Left lung (tissue), 10 donors: ENCODE results near the gene CAPZA3. TPM values are rescaled to one million over a fixed set of nuclear protein-coding genes. Genes with fewer than 3 reads are reported as not detected.

Experiments used
- ATAC-seq: fragments of 200-7000 bp; cut with Tn5 transposase; one replicate; pipeline ENCODE4 v1.9.1; 2020; ENCODE audit warnings: moderate library complexity
- DNase-seq, 4 donors: peaks; one replicate each; pipeline ENCODE4 v3.0.0-alpha.2; 2013 to 2020
- H3K27ac ChIP-seq, 2 donors: fragments of 200-600 bp; sonication (generic) in 1 of 2; one replicate each; pipeline versions ENCODE4 v1.5.0 to v1.8.0; 2020 to 2021
- H3K27me3 ChIP-seq, 2 donors: fragments of 200-600 bp; sonication (generic) in 1 of 2; one replicate each; pipeline versions ENCODE4 v1.5.0 to v1.8.0; 2020 to 2021
- H3K36me3 ChIP-seq, 2 donors: fragments of 200-600 bp; sonication (generic) in 1 of 2; one replicate each; pipeline versions ENCODE4 v1.5.0 to v1.8.0; 2020 to 2021
- H3K4me1 ChIP-seq, 2 donors: fragments of 200-600 bp; one replicate each; pipeline ENCODE4 v1.8.0; 2021
- H3K4me3 ChIP-seq, 2 donors: fragments of 200-600 bp; sonication (generic) in 1 of 2; one replicate each; pipeline versions ENCODE4 v1.5.0 to v1.8.0; 2020 to 2021; ENCODE audit warnings: mild to moderate bottlenecking in 1 of 2
- H3K9me3 ChIP-seq, 2 donors: fragments of 200-600 bp; sonication (generic) in 1 of 2; one replicate each; pipeline versions ENCODE4 v1.5.0 to v1.8.0; 2020 to 2021
- intact Hi-C, 2 donors: fragments of 100-400 bp; cut with DNase I; formaldehyde crosslinking; loops; one replicate each; pipeline versions ENCODE4 v1.11.2 to v1.14.2; 2022
- polyA plus RNA-seq, 6 donors: library from polyadenylated mRNA; unstranded; fragments of 120-200 nt; gene quantifications; one replicate each; pipeline ENCODE4 v1.2.1, GENCODE V29; 2013; ENCODE audit not compliant: insufficient read length in 6 of 6
- total RNA-seq, 2 donors: library from RNA; stranded (reverse); fragmentation: NEBNext Ultra II Directional; extraction: Animal tissue kit (Norgen Biotek cat#: 25700); gene quantifications; one replicate each; pipeline ENCODE4 v1.2.1, GENCODE V29; 2021
- TF ChIP-seq, protein P1 (sequence below), 2 donors: fragments of 200-600 bp; sonication (generic) in 1 of 2; IDR thresholded peaks; one replicate each; pipeline versions ENCODE4 v1.5.0 to v1.8.0; 2021; ENCODE audit warnings: antibody characterized with exemption in 2 of 2
- donor health status: DM: no; HTN: yes; CAD: no.
- donor health status: DM: no; HTN: no; CAD: no.

CAPZA3 gene
- total and polyA plus RNA-seq, 8 donors = 0.46 to 2.1 (median 1.3) TPM; not detected in 2

DNA sequence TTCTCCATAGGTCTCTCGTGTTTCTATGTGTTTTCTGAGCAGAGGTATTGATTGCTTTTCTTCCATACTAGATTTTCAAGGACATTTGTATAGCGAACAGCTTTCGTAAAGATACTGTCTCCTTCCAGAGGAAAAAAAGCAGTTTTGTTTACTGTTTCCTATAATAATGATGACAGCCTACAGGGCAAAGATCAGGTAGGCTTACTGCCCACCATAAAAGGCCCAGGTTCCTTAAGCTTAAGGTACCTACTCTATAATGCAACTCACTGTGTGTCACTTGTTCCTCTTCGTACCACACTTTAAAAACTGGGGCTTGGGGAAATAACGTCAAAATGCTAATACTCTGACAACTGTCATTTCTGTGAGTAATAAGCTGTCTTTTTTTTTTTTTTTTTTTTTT is 6.8 kb upstream of the CAPZA3 start:
- no peak overlapping the region for H3K27ac ChIP-seq
- ATAC-seq (no peak), DNase-seq (no peak)
- peaks cover 0 to 18% of the 10 kb centered on the region in 2 donors for H3K9me3 ChIP-seq
- no peak overlapping the region for H3K4me3 ChIP-seq
- TF ChIP-seq, protein P1, sequence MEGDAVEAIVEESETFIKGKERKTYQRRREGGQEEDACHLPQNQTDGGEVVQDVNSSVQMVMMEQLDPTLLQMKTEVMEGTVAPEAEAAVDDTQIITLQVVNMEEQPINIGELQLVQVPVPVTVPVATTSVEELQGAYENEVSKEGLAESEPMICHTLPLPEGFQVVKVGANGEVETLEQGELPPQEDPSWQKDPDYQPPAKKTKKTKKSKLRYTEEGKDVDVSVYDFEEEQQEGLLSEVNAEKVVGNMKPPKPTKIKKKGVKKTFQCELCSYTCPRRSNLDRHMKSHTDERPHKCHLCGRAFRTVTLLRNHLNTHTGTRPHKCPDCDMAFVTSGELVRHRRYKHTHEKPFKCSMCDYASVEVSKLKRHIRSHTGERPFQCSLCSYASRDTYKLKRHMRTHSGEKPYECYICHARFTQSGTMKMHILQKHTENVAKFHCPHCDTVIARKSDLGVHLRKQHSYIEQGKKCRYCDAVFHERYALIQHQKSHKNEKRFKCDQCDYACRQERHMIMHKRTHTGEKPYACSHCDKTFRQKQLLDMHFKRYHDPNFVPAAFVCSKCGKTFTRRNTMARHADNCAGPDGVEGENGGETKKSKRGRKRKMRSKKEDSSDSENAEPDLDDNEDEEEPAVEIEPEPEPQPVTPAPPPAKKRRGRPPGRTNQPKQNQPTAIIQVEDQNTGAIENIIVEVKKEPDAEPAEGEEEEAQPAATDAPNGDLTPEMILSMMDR (IDR thresholded peaks at IDR 0.05) = no peak
- no peaks in the 10 kb centered on the region for H3K27me3 ChIP-seq
- intact Hi-C loops = no loop called here
- no peaks in the 10 kb centered on the region for H3K36me3 ChIP-seq
- H3K4me1 ChIP-seq = no peaks in the 10 kb centered on the region

DNA sequence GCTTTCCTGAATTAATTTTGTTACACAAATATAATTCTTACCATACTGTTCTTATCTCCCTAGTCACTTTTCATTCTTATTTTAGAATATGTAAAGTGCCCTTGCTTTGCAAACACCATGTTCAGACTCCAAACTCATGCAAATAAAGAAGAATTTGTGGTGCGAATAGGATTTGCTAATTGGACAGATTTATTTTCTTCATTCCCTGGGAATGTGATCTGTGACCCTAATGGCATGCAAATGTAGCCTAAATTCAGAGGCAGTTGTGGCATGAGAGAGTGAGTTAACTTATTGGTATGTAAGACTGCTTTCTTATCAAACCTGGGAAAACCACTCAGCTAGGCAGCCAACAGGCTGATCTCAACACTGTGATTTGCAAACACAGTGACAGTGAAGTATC is 10.0 kb downstream of the CAPZA3 start:
- no peaks in the 10 kb centered on the region for H3K4me1 ChIP-seq
- intact Hi-C loops = no loop called here
- TF ChIP-seq, protein P1 (IDR thresholded peaks at IDR 0.05) = no peak
- H3K9me3 ChIP-seq = no peaks in the 10 kb centered on the region
- H3K27me3 ChIP-seq = no peaks in the 10 kb centered on the region
- no peak overlapping the region for H3K27ac ChIP-seq
- H3K36me3 ChIP-seq = no peaks in the 10 kb centered on the region
- DNase-seq (no peak), ATAC-seq (peak; percentile 83)
- H3K4me3 ChIP-seq = no peak overlapping the region

DNA sequence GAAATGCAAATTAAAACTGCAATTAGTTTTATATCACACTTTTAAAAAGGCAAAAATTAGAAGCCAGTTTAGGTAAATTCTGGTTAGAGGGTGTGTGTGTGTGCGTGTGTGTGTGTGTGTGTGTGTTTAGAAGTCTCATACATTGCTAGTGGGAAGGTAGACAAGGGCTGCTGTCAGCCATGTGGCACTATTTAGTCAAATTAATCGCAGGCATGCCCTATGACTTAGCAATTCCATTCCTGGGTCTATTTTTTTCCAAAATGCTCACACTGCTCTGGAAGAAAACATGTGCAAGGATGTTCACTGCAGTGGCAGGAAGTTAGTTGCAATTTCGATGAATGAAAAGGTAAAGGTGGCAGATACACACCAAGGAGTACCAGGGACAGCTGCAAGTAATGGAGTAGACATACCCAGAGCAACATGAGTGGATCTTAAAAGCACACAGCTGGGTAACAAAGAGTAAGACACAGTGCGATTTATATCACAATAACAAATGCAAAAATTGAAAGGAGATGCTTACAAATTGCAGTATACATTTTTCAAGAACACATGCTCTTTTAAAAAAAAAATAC is 11.6 kb downstream of the CAPZA3 start:
- Histone ChIP-seq H3K4me3 (no peak overlapping the region), H3K27ac (no peak overlapping the region), H3K4me1 (no peaks in the 10 kb centered on the region), H3K27me3 (no peaks in the 10 kb centered on the region), H3K9me3 (no peaks in the 10 kb centered on the region), H3K36me3 (no peaks in the 10 kb centered on the region)
- TF ChIP-seq, protein P1 (IDR thresholded peaks at IDR 0.05) = no peak
- DNase-seq = no peak
- intact Hi-C loops = no loop called here
- no peak for ATAC-seq

DNA sequence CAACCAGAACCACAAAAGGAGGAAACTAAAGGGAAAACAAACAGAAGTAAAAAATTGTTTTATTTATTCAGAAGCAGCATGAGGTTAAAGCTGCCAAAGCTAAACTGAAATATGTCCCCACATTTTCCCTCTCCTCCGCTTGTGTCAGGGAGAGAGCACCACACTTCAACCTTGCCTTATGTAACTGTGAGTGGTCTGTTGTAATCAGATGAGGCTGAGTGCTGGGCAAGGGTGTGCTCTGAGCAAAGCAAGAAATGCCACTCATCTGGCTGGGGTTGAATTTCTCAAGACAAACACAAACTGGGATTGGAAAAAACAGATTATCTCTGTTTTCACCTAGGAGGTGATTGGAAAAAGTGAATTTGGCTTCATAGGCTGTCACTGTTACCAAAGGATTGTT is 12.2 kb downstream of the CAPZA3 start:
- ATAC-seq (peak; percentile 84), DNase-seq (no peak)
- H3K36me3 ChIP-seq = no peaks in the 10 kb centered on the region
- no peaks in the 10 kb centered on the region for H3K27me3 ChIP-seq
- H3K4me3 ChIP-seq = no peak overlapping the region
- no peaks in the 10 kb centered on the region for H3K9me3 ChIP-seq
- intact Hi-C loops = no loop called here
- no peak overlapping the region for H3K27ac ChIP-seq
- no peaks in the 10 kb centered on the region for H3K4me1 ChIP-seq
- TF ChIP-seq, protein P1 (IDR thresholded peaks at IDR 0.05) = no peak

DNA sequence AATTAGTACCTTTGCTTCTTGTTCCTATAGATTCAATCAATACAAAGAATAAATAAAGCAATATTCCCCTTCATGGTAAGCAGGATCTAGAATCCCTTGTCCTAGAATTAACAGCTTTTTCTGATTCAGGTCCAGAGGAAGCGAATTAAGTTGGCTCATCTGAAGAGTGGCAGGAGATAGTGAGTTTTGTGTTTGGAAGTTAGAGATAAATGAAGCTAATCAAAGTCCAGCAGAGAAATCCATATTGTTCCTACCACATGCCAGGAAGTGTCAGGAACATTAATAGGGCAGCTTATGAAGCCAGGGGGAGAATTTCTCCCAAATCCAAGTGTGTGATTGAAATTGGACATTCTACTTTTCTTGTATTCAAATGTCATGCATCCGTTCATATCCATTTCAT is 13.9 kb downstream of the CAPZA3 start:
- no peak overlapping the region for H3K27ac ChIP-seq

More for the DNA sequence above, 13.9 kb downstream of the CAPZA3 start:
- no peak for ATAC-seq
- no peak for DNase-seq
- H3K27me3 ChIP-seq = no peaks in the 10 kb centered on the region
- H3K36me3 ChIP-seq = no peaks in the 10 kb centered on the region
- intact Hi-C loops = no loop called here
- H3K4me1 ChIP-seq = no peaks in the 10 kb centered on the region
- H3K4me3 ChIP-seq = no peak overlapping the region
- H3K9me3 ChIP-seq = no peaks in the 10 kb centered on the region
- TF ChIP-seq, protein P1 (IDR thresholded peaks at IDR 0.05) = no peak
